ENCODE data around the gene CHIC2.

- TF ChIP-seq FEZF1 (tag by site-specific recombination; IDR thresholded peaks at IDR 0.05) (no peak), SETDB1 (IDR thresholded peaks at IDR 0.05; ENCODE audit: insufficient read length, low read length) (no peak), ZNF776 (tag by site-specific recombination; IDR thresholded peaks at IDR 0.05; ENCODE audit: borderline replicate concordance) (no peak)
Observed at GRCh38 chr4:54063229-54063628, 1.2 kb downstream of the CHIC2 start.
